Lower lobe of right lung (tissue), 2 donors: ENCODE data around the gene GPR21. TPM values are rescaled to one million over a fixed set of nuclear protein-coding genes. Genes with fewer than 3 reads are reported as not detected.
A peak's percentile ranks its signal among the peaks of the same experiment; 100 is the strongest.

ENCODE experiments used
- ATAC-seq, 2 donors: fragments of 200-7000 bp; cut with Tn5 transposase; one replicate each; pipeline ENCODE4 v1.9.1; 2020 to 2022; ENCODE audit warnings: mild to moderate bottlenecking in 2 of 2, moderate library complexity in 2 of 2
- DNase-seq: peaks from one replicate; pipeline ENCODE4 v3.0.0-alpha.2; 2020
- H3K27ac ChIP-seq: fragments of 200-600 bp; one replicate; pipeline ENCODE4 v1.8.0; 2022
- H3K27me3 ChIP-seq: fragments of 200-600 bp; one replicate; pipeline ENCODE4 v1.8.0; 2022; ENCODE audit warnings: low read depth
- H3K36me3 ChIP-seq: fragments of 200-600 bp; one replicate; pipeline ENCODE4 v1.8.0; 2022; ENCODE audit warnings: mild to moderate bottlenecking
- H3K4me1 ChIP-seq: fragments of 200-600 bp; one replicate; pipeline ENCODE4 v1.8.0; 2022
- H3K4me3 ChIP-seq: fragments of 200-600 bp; one replicate; pipeline ENCODE4 v1.8.0; 2022; ENCODE audit warnings: mild to moderate bottlenecking
- H3K9me3 ChIP-seq: fragments of 200-600 bp; one replicate; pipeline ENCODE4 v1.8.0; 2022
- CTCF ChIP-seq: fragments of 200-600 bp; IDR thresholded peaks from one replicate; pipeline ENCODE4 v1.8.0; 2022; ENCODE audit warnings: antibody characterized with exemption, mild to moderate bottlenecking
- intact Hi-C: fragments of 100-400 bp; cut with DNase I; formaldehyde crosslinking; loops from one replicate; pipeline ENCODE4 v1.11.0; 2022
- total RNA-seq: library from RNA; stranded (reverse); fragmentation: NEBNext Ultra II Directional; extraction: Animal tissue kit (Norgen Biotek cat#: 25700); gene quantifications from one replicate; pipeline ENCODE4 v1.2.1, GENCODE V29; 2021
- donor health status: DM: no; HTN: yes; CAD: no; lungs with severe emphysema.

Gene GPR21
- total RNA-seq, 1 donor from 2014 or later = 2.2 TPM

DNA sequence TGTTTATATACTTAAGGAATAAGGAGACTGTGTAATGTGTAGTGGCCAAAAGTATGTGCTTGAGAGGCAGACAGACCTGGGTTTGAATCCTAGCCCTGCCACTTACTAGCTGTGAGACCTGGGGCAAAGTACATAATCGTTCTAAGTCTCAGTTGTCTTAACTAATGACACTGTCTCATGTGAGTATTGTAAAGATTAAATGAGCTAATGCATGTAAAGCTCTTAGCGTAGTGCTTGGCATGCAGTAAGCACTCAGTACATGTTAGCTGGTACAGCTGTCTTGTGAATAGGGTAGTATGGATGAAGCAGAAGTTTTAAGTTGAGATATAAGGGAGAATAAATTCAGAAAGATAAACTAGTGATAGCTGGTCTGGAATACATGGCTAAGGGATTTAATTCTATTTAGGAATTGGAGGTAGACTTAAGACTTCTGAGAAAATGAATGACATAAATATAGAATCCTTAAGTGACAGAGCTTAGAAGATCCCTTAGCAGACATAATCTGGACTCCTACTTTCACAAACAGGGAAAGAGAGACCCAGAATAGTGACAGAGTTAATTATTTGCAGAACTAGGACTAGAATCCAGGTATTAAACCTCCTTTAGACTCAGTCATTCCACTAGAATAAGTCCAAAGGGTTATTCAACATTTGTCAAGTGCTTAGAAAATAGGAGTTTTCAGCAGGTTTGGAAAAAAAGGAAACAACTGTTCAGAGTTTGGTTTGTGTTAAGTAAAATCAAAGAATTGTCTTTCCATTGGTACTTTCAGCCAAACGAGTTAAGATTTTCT is 13.1 kb downstream of the GPR21 start:
- DNase-seq (no peak), ATAC-seq (no peak)
- peaks cover 5% of the 10 kb centered on the region for H3K9me3 ChIP-seq
- peaks cover 32% of the 10 kb centered on the region for H3K4me1 ChIP-seq
- TF ChIP-seq CTCF = no peak
- no peaks in the 10 kb centered on the region for H3K36me3 ChIP-seq
- no peak overlapping the region for H3K4me3 ChIP-seq
- intact Hi-C loops = no loop called here
- no peak overlapping the region for H3K27ac ChIP-seq
- H3K27me3 ChIP-seq = no peaks in the 10 kb centered on the region

GRCh38 chr9:123048748-123049147 is 15.3 kb downstream of the GPR21 start:
- peaks cover 32% of the 10 kb centered on the region for H3K4me1 ChIP-seq
- intact Hi-C loops = no loop called here
- no peaks in the 10 kb centered on the region for H3K36me3 ChIP-seq
- H3K4me3 ChIP-seq = no peak overlapping the region
- ATAC-seq = peak in 1 of 2 donors; percentile 33
- H3K27ac ChIP-seq = no peak overlapping the region
- no peaks in the 10 kb centered on the region for H3K27me3 ChIP-seq
- H3K9me3 ChIP-seq = no peaks in the 10 kb centered on the region
- no peak for TF ChIP-seq CTCF
- no peak for DNase-seq

- H3K36me3 ChIP-seq = no peaks in the 10 kb centered on the region
- DNase-seq (no peak), ATAC-seq (peak; percentile 35 to 62)
- peaks cover 32% of the 10 kb centered on the region for H3K4me1 ChIP-seq
- no peak for TF ChIP-seq CTCF
- no peak overlapping the region for H3K27ac ChIP-seq
- H3K4me3 ChIP-seq = no peak overlapping the region
- intact Hi-C loops = no loop called here
- H3K27me3 ChIP-seq = no peaks in the 10 kb centered on the region
- H3K9me3 ChIP-seq = no peaks in the 10 kb centered on the region
Observed at GRCh38 chr9:123049589-123050222, 16.2 kb downstream of the GPR21 start.

DNA sequence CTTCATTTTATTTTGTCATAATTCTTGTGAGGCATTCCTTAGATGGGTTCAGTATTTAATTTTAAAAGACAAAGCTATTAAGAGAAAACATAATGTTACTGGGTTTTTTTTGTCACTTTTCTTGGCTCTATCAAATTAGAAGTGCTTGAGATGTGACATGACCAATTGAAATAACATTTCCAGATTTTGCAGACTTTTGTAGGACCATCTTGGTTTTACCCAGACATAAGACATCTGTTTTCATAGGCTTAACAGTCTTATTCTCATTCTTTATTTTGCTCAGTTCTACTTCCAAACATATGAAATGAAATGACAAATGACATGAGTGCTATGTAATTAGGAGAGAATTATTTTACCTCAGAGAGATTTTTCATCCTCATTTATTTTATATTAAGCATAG is 19.6 kb downstream of the GPR21 start:
- no peak for ATAC-seq
- no peak overlapping the region for H3K4me3 ChIP-seq
- intact Hi-C loops = no loop called here
- H3K27me3 ChIP-seq = no peaks in the 10 kb centered on the region
- peaks cover 9% of the 10 kb centered on the region for H3K36me3 ChIP-seq
- TF ChIP-seq CTCF = no peak
- no peaks in the 10 kb centered on the region for H3K9me3 ChIP-seq
- DNase-seq = no peak
- no peak overlapping the region for H3K27ac ChIP-seq
- peaks cover 20% of the 10 kb centered on the region for H3K4me1 ChIP-seq

DNA sequence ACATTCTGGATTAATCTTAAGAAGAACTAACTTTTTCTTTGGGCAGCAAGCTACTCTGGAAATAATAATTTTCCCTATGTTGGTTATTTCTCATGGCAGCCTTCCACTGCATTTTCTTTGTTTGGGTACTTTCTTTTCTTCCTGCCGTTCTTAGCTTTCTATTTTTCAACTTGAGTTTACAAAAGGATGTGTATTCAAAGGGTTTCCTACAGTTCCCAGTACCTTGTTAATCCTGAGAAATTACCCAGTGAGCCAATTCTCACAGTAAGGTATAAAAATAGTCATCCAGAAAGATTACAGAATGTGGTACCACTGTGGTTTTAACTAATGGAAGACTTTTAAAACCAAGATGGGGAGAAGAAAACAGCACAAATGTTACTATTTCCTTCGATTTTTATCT is 20.2 kb downstream of the GPR21 start:
- Histone ChIP-seq H3K4me1 (peaks cover 18% of the 10 kb centered on the region), H3K27ac (no peak overlapping the region), H3K9me3 (no peaks in the 10 kb centered on the region), H3K27me3 (no peaks in the 10 kb centered on the region), H3K4me3 (no peak overlapping the region), H3K36me3 (peaks cover 9% of the 10 kb centered on the region)
- intact Hi-C loops = no loop called here
- DNase-seq = no peak
- no peak for TF ChIP-seq CTCF
- no peak for ATAC-seq
